Sigmoid colon (tissue), 7 donors: ENCODE measurements around the gene MUC3A. TPM values are rescaled to one million over a fixed set of nuclear protein-coding genes. Genes with fewer than 3 reads are reported as not detected.
A peak's percentile ranks its signal among the peaks of the same experiment; 100 is the strongest.

Source experiments
- DNase-seq: peaks from one replicate; pipeline ENCODE4 v3.0.0-alpha.2; 2019
- H3K27ac ChIP-seq, 4 donors: fragments of 200-600 bp; sonication (generic); one replicate each; pipeline ENCODE4 v1.5.1; 2016 to 2019; ENCODE audit warnings: mild to moderate bottlenecking in 1 of 4
- H3K27me3 ChIP-seq, 3 donors: fragments of 200-600 bp; sonication (generic); one replicate each; pipeline ENCODE4 v1.5.1; 2019; ENCODE audit warnings: mild to moderate bottlenecking in 1 of 3
- H3K36me3 ChIP-seq, 4 donors: fragments of 200-600 bp; sonication (generic); one replicate each; pipeline ENCODE4 v1.5.1; 2016 to 2019
- H3K4me1 ChIP-seq, 4 donors: fragments of 200-600 bp; sonication (generic); one replicate each; pipeline ENCODE4 v1.5.1; 2017 to 2019
- H3K4me3 ChIP-seq, 4 donors: fragments of 200-600 bp; sonication (generic); one replicate each; pipeline ENCODE4 v1.5.1; 2017 to 2019; ENCODE audit warnings: mild to moderate bottlenecking in 2 of 4, moderate library complexity in 1 of 4
- H3K9me3 ChIP-seq, 4 donors: fragments of 200-600 bp in 3 of 4; sonication (generic) in 3 of 4; one replicate each; pipeline versions ENCODE4 v1.5.1 to v1.6.1; 2013 to 2019
- EP300 ChIP-seq, 4 donors: sonication (generic); formaldehyde crosslinking; IDR thresholded peaks; one replicate each; pipeline ENCODE4 v1.6.1; 2017; ENCODE audit warnings: antibody characterized with exemption in 4 of 4
- POLR2A ChIP-seq, 2 donors: fragments of 450-650 bp; IDR thresholded peaks; one replicate each; pipeline ENCODE4 v1.6.1; 2016; ENCODE audit warnings: antibody characterized with exemption in 2 of 2, mild to moderate bottlenecking in 2 of 2, moderate library complexity in 2 of 2
- POLR2AphosphoS5 ChIP-seq, 4 donors: sonication (generic); formaldehyde crosslinking; IDR thresholded peaks; one replicate each; pipeline ENCODE4 v1.6.1; 2017; ENCODE audit warnings: antibody characterized with exemption in 4 of 4
- WGBS, 2 donors: extraction: QIAGEN DNeasy Blood & Tissue Kit; methylation state at CpG; one replicate each; pipeline ENCODE4 v1.1.7; 2013; 5-methylcytosine and 5-hydroxymethylcytosine counted together
- intact Hi-C: fragments of 100-400 bp; cut with DNase I; formaldehyde crosslinking; loops from one replicate; pipeline ENCODE4 v1.15.1; 2023
- polyA plus RNA-seq, 3 donors: library from polyadenylated mRNA; stranded (reverse); fragments of 200-250 nt; gene quantifications; one replicate each; pipeline ENCODE4 v1.2.3, GENCODE V29; 2013
- total RNA-seq, 4 donors: library from RNA; depleted of rRNA; stranded (reverse); fragments of >200 nt; gene quantifications; one replicate each; pipeline ENCODE4 v1.1.0, GENCODE V29; 2016
- TF ChIP-seq, protein P1 (sequence below), 4 experiments: fragments of 450-650 bp in 3 of 4; fragments of 200-600 bp in 1 of 4; IDR thresholded peaks; one replicate each; pipeline ENCODE4 v1.5.1; 2016 to 2019; ENCODE audit warnings: antibody characterized with exemption in 4 of 4, mild to moderate bottlenecking in 3 of 4, moderate library complexity in 2 of 4
- donor health status: healthy with polysubstance abuse.
- donor health status: Bipolar disorder and iron deficiency.
- donor health status: healthy.

Gene MUC3A
- total and polyA plus RNA-seq, 7 donors, result 0.71 to 78.8 (median 60.4) TPM; not detected in 2

GRCh38 chr7:100968031-100968430 is 18.7 kb downstream of the MUC3A start:
- Histone ChIP-seq H3K4me1 (peaks cover 0 to 17% (median 16%) of the 10 kb centered on the region in 4 donors), H3K36me3 (no peaks in the 10 kb centered on the region), H3K27ac (no peak overlapping the region), H3K4me3 (no peak overlapping the region), H3K27me3 (peaks cover 39 to 70% (median 61%) of the 10 kb centered on the region in 3 donors), H3K9me3 (no peaks in the 10 kb centered on the region)
- WGBS, 2 donors, result 3 to 9% methylated on average over 6 of the region's 6 CpGs
- no peak for TF ChIP-seq POLR2AphosphoS5 (IDR thresholded peaks at IDR 0.05)
- TF ChIP-seq POLR2A (IDR thresholded peaks at IDR 0.05), result no peak
- no peak for TF ChIP-seq EP300 (IDR thresholded peaks at IDR 0.05)
- TF ChIP-seq, protein P1, sequence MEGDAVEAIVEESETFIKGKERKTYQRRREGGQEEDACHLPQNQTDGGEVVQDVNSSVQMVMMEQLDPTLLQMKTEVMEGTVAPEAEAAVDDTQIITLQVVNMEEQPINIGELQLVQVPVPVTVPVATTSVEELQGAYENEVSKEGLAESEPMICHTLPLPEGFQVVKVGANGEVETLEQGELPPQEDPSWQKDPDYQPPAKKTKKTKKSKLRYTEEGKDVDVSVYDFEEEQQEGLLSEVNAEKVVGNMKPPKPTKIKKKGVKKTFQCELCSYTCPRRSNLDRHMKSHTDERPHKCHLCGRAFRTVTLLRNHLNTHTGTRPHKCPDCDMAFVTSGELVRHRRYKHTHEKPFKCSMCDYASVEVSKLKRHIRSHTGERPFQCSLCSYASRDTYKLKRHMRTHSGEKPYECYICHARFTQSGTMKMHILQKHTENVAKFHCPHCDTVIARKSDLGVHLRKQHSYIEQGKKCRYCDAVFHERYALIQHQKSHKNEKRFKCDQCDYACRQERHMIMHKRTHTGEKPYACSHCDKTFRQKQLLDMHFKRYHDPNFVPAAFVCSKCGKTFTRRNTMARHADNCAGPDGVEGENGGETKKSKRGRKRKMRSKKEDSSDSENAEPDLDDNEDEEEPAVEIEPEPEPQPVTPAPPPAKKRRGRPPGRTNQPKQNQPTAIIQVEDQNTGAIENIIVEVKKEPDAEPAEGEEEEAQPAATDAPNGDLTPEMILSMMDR (IDR thresholded peaks at IDR 0.05), result no peak
- no peak for DNase-seq
- intact Hi-C loops, result no loop called here

DNA sequence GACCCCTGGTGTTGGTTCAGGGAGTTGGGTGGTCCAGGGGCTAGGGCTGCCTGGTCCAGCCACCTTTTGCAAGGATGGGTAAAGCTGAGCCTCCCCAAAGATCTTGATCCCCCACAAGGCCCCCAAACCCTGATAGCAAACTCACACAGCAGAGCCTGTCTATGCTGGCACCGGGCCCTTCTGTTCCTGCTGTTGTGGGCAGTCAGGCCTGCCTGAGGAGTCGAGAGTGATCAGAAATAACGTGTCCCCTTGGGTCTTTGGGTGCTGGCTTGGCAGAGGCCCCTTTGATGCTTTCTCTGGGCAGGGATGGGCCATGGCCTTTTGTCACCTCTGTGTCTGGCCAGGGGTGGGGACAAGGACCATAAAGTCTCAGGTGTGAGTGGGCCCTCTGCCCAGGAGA is 19.3 kb downstream of the MUC3A start:
- TF ChIP-seq POLR2A (IDR thresholded peaks at IDR 0.05) (no peak), POLR2AphosphoS5 (IDR thresholded peaks at IDR 0.05) (no peak), EP300 (IDR thresholded peaks at IDR 0.05) (no peak)
- TF ChIP-seq, protein P1 (IDR thresholded peaks at IDR 0.05), result no peak
- peaks cover 0 to 17% (median 16%) of the 10 kb centered on the region in 4 donors for H3K4me1 ChIP-seq
- H3K27ac ChIP-seq, result no peak overlapping the region
- H3K4me3 ChIP-seq, result no peak overlapping the region
- intact Hi-C loops, result no loop called here
- H3K36me3 ChIP-seq, result no peaks in the 10 kb centered on the region
- no peak for DNase-seq
- H3K9me3 ChIP-seq, result no peaks in the 10 kb centered on the region
- WGBS, 2 donors, result 2 to 17% methylated on average over 3 of the region's 3 CpGs
- H3K27me3 ChIP-seq, result peaks cover 39 to 63% (median 58%) of the 10 kb centered on the region in 3 donors

DNA sequence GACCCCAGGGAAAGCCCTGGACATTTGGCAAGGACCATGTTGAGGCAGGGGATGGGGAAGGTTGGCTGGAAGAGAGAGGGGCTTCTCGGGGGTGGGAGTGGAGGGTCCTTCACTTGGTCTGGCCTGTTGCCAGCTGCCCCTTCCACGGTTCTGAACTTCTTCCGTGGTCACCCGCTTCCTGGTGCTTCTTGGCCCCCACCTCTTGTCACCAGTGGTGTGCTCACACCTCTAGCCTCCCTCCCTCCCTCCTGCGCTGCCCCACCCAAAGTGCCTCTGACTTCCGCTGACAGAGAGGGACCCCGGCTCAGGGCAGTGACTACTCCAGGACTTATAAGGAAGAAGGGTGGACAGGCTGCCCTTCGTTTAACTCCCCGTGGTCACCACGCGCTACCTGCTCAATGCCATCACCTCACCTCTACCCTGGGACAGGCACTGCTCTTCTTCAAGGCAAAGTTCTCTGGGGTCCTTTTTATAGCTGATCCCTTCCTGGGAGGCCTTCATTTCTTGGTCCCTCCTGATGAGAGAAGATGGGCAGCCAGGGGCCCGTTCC is 19.8 kb downstream of the MUC3A start, which contains the start of gene MUC12:
TSS of gene MUC12 (plus strand) at position 500 of the 550 bp plus-strand sequence. CDS start 58 bp downstream, outside the sequence.
- no peak for DNase-seq
- intact Hi-C loops, result no loop called here

GRCh38 chr7:100971111-100972001 is 22.0 kb downstream of the MUC3A start:
- H3K4me3 ChIP-seq, result no peak overlapping the region
- intact Hi-C loops, result no loop called here

More for the DNA sequence above, 19.8 kb downstream of the MUC3A start, which contains the start of gene MUC12:
- TF ChIP-seq, protein P1 (IDR thresholded peaks at IDR 0.05), result no peak
- TF ChIP-seq POLR2A (IDR thresholded peaks at IDR 0.05) (no peak), EP300 (IDR thresholded peaks at IDR 0.05) (no peak), POLR2AphosphoS5 (IDR thresholded peaks at IDR 0.05) (no peak)
- peaks cover 0 to 2% (median 0%) of the 10 kb centered on the region in 4 donors for H3K9me3 ChIP-seq
- H3K27me3 ChIP-seq, result peaks cover 39 to 58% (median 54%) of the 10 kb centered on the region in 3 donors
- H3K4me3 ChIP-seq, result peak within 1 kb of the TSS in 1 of 4 donors; percentile 3
- H3K4me1 ChIP-seq, result peaks cover 0 to 17% (median 16%) of the 10 kb centered on the region in 4 donors
- H3K36me3 ChIP-seq, result no peaks in the 10 kb centered on the region
- peak within 1 kb of the TSS in 1 of 4 donors; percentile 26 for H3K27ac ChIP-seq
- WGBS, 2 donors, result 27 to 52% methylated on average over 12 of the region's 12 CpGs

More at GRCh38 chr7:100971111-100972001, 22.0 kb downstream of the MUC3A start:
- DNase-seq, result no peak
- peaks cover 0 to 6% (median 4%) of the 10 kb centered on the region in 4 donors for H3K4me1 ChIP-seq
- TF ChIP-seq, protein P1 (IDR thresholded peaks at IDR 0.05), result no peak
- peak in 1 of 2 donors; percentile 13 for TF ChIP-seq POLR2A (IDR thresholded peaks at IDR 0.05)
- 30 to 50% methylated on average over 14 of the region's 14 CpGs for WGBS, 2 donors
- peaks cover 0 to 2% (median 0%) of the 10 kb centered on the region in 4 donors for H3K9me3 ChIP-seq
- no peak overlapping the region for H3K27ac ChIP-seq
- H3K27me3 ChIP-seq, result peaks cover 17 to 41% (median 32%) of the 10 kb centered on the region in 3 donors
- no peaks in the 10 kb centered on the region for H3K36me3 ChIP-seq
